NB4 (cell line): ENCODE data around the gene EHBP1L1.

ENCODE experiments used
- MYC ChIP-seq: IDR thresholded peaks from 2 replicates; pipeline ENCODE4 v1.6.1; 2011; ENCODE audit warnings: low read depth, low read length
- POLR2A ChIP-seq: IDR thresholded peaks from 2 replicates; pipeline ENCODE4 v1.6.1; 2011; ENCODE audit warnings: mild to moderate bottlenecking; ENCODE audit not compliant: insufficient read length; ENCODE audit errors: extremely low read depth
- TF ChIP-seq, protein P1 (sequence below): IDR thresholded peaks from one replicate; pipeline ENCODE4 v1.5.1; 2012; ENCODE audit warnings: low read depth, low read length
- TF ChIP-seq, protein P2 (sequence below): IDR thresholded peaks from 2 replicates; pipeline ENCODE4 v1.6.1; 2011; ENCODE audit warnings: low read depth, low read length

DNA sequence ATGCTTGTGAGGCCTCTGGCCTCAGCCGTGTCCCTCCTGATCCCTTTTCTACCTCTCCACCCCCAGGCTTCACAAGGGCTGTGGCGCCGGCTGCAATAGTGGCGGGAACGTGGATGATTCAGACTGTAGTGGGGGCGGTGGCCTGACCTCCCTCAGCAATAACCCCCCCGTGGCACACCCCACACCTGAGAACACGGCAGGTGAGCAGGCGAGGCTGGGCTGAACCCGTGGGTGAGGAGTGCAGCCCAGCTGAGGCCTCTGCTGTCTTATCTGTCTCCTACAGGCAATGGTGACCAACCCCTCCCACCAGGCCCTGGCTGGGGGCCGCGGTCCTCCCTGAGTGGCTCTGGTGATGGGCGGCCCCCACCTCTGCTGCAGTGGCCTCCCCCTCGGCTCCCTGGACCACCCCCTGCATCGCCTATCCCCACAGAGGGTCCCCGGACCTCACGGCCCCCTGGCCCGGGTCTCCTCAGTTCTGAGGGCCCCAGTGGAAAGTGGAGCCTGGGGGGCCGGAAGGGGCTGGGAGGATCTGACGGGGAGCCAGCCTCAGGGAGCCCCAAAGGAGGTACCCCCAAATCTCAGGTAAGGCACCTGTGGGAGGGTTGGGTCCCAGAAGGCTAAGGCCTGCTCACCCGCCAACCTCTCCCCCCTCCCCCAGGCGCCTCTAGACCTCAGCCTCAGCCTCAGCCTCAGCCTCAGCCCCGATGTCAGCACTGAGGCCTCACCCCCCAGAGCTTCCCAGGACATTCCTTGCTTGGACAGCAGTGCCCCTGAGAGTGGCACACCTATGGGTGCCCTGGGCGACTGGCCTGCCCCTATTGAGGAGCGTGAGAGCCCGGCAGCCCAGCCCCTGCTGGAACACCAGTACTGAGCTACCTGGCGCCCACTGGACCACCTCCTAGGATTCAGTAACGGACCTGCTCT is 60.5 kb downstream of the EHBP1L1 start:
- TF ChIP-seq, protein P1, sequence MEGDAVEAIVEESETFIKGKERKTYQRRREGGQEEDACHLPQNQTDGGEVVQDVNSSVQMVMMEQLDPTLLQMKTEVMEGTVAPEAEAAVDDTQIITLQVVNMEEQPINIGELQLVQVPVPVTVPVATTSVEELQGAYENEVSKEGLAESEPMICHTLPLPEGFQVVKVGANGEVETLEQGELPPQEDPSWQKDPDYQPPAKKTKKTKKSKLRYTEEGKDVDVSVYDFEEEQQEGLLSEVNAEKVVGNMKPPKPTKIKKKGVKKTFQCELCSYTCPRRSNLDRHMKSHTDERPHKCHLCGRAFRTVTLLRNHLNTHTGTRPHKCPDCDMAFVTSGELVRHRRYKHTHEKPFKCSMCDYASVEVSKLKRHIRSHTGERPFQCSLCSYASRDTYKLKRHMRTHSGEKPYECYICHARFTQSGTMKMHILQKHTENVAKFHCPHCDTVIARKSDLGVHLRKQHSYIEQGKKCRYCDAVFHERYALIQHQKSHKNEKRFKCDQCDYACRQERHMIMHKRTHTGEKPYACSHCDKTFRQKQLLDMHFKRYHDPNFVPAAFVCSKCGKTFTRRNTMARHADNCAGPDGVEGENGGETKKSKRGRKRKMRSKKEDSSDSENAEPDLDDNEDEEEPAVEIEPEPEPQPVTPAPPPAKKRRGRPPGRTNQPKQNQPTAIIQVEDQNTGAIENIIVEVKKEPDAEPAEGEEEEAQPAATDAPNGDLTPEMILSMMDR, result no peak
- TF ChIP-seq POLR2A, result no peak
- TF ChIP-seq, protein P2, sequence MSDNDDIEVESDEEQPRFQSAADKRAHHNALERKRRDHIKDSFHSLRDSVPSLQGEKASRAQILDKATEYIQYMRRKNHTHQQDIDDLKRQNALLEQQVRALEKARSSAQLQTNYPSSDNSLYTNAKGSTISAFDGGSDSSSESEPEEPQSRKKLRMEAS, result no peak
- TF ChIP-seq MYC, result no peak
